IMR-90 (cell line): ENCODE measurements around the gene TANK. TPM values are rescaled to one million over a fixed set of nuclear protein-coding genes. Genes with fewer than 3 reads are reported as not detected.
A peak's percentile ranks its signal among the peaks of the same experiment; 100 is the strongest.

Experiments used
- BHLHE40 ChIP-seq: fragments of 150-350 bp; IDR thresholded peaks from 2 replicates; pipeline ENCODE4 v1.6.1; 2016; ENCODE audit warnings: mild to moderate bottlenecking, low read depth, low read length
- CEBPB ChIP-seq: IDR thresholded peaks from 2 replicates; pipeline ENCODE4 v1.6.1; 2012; ENCODE audit warnings: low read depth, low read length, improper control_type of control experiment
- MAFK ChIP-seq: IDR thresholded peaks from 2 replicates; pipeline ENCODE4 v1.6.1; 2012; ENCODE audit warnings: low read depth, low read length, improper control_type of control experiment
- RFX5 ChIP-seq: IDR thresholded peaks from 2 replicates; pipeline ENCODE4 v1.8.0; 2012; ENCODE audit warnings: low read depth, mild to moderate bottlenecking, low read length, moderate library complexity
- SMC3 ChIP-seq: fragments of 150-350 bp; IDR thresholded peaks from 2 replicates; pipeline ENCODE4 v1.6.1; 2016; ENCODE audit warnings: low read depth, mild to moderate bottlenecking, antibody characterized with exemption, low read length, moderate library complexity
- polyA plus RNA-seq, 3 experiments: library from polyadenylated mRNA; depleted of rRNA; stranded (reverse); fragments of >200 nt; gene quantifications; 2 replicates each; pipeline ENCODE4 v1.2.3, GENCODE V29; 2012; ENCODE audit warnings: low replicate concordance in 1 of 3
- total RNA-seq: library from RNA; depleted of rRNA; stranded (reverse); fragments of >200 nt; gene quantifications from 2 replicates; pipeline ENCODE4 v1.2.3, GENCODE V29; 2012
- TF ChIP-seq, protein P1 (sequence below): fragments of 150-350 bp; IDR thresholded peaks from 2 replicates; pipeline ENCODE4 v1.6.1; 2016; ENCODE audit warnings: low read depth, mild to moderate bottlenecking, low read length, moderate library complexity, borderline replicate concordance

TANK gene
- total and polyA plus RNA-seq, 2 of the 4 experiments (the other 2 are of a cell fraction): 25.4 to 41.9 TPM

DNA sequence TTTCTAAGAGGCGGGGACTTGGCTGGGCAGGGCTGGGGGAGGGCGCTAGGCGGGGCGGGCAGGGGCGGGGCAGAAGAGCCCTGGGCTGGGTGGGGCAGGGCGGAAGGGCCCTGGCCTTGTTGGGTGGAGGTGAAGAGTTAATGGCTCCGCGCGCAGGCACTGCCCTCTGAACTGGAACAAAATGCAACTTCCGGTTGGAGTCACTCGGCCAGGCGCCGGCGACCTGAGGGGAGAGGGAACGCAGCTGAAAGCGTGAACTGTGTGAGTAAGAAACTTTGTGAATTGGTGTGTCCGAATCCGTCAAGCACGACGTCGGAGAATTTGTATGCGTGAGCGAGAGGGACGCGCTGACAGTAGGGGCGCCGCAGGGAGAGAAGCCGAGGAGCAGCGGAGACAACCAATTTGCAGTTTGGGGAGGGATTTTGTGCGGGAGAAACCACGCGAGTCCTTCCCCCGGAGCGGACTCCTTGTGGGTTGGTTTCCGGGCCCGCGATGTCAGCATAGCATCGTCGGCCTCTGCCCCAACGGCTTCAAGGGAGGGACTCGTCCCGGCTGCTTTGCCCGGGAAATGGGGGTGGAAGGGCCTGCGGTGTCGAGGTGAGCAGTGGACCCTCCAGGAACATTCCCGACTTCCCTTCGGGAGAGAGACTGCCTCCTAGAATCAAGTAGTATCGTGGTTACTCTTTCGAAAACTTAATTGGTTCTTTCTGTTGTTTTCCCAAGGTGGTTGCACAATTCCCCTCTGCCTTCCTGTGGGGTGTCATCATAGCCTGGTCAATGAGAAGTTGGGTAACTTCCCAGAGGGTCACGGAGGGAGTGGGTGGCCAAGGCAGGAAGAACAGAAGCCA lies at the start of gene TANK (continued):
- TF ChIP-seq MAFK: no peak
- no peak for TF ChIP-seq SMC3
- TF ChIP-seq CEBPB: peak; percentile 100
- 0 out of 2 replicates have a peak, but pooled peaks have one; percentile 60 for TF ChIP-seq RFX5
- TF ChIP-seq BHLHE40: no peak
- TF ChIP-seq, protein P1, sequence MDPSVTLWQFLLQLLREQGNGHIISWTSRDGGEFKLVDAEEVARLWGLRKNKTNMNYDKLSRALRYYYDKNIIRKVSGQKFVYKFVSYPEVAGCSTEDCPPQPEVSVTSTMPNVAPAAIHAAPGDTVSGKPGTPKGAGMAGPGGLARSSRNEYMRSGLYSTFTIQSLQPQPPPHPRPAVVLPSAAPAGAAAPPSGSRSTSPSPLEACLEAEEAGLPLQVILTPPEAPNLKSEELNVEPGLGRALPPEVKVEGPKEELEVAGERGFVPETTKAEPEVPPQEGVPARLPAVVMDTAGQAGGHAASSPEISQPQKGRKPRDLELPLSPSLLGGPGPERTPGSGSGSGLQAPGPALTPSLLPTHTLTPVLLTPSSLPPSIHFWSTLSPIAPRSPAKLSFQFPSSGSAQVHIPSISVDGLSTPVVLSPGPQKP: peak; percentile 11; the same call in 1 of the 2 replicates
